ENCODE measurements around the gene TRABD2A.
"Not testable (repeated sequence)": the region's sequence is repeated elsewhere in the genome, so short reads cannot be mapped to it uniquely, and the experiment has no call there.

Gene TRABD2A

GRCh38 chr2:84782717-84783442, 98.0 kb downstream of the TRABD2A start:
- no peak for TF ChIP-seq Cebpa-rat (IDR thresholded peaks at IDR 0.05)
- no peak overlapping the region for H3K4me3 ChIP-seq
- no peak overlapping the region; a peak in 1 of 22 replicates for H3K9ac ChIP-seq
- H3K27ac ChIP-seq, result peak overlapping the region in 1 of 11 experiments; percentile 16; a peak in 1 of 22 replicates
- H3K27me3 ChIP-seq, result no peaks in the 10 kb centered on the region
- peaks cover 0 to 4% (median 0%) of the 10 kb centered on the region in 11 experiments; a peak in 2 of 22 replicates for H3K9me3 ChIP-seq (replicated peaks in 1 of 11)
- peak overlapping the region in 10 of 11 experiments; percentile 6 to 60 (median 44); a peak in 16 of 22 replicates for H3K4me2 ChIP-seq
- H3K4me1 ChIP-seq, result peaks cover 8 to 16% (median 12%) of the 10 kb centered on the region in 10 experiments; a peak in 19 of 20 replicates
- no peaks in the 10 kb centered on the region for H3K36me3 ChIP-seq
- no peaks in the 10 kb centered on the region for H4K20me1 ChIP-seq

GRCh38 chr2:84781942-84782716, 98.8 kb downstream of the TRABD2A start:
- Histone ChIP-seq H3K27ac (peak overlapping the region in 1 of 11 experiments; percentile 16; a peak in 1 of 22 replicates), H3K36me3 (no peaks in the 10 kb centered on the region), H3K4me3 (no peak overlapping the region), H3K4me2 (peak overlapping the region in 10 of 11 experiments; percentile 6 to 60 (median 44); a peak in 17 of 22 replicates), H4K20me1 (no peaks in the 10 kb centered on the region), H3K4me1 (peaks cover 8 to 16% (median 12%) of the 10 kb centered on the region in 10 experiments; a peak in 19 of 20 replicates), H3K9me3 (replicated peaks in 1 of 11) (peaks cover 0 to 9% (median 3%) of the 10 kb centered on the region in 11 experiments; a peak in 7 of 22 replicates), H3K9ac (peak overlapping the region in 2 of 11 experiments; percentile 9 to 10; a peak in 1 of 22 replicates), H3K27me3 (no peaks in the 10 kb centered on the region)
- no peak for TF ChIP-seq Cebpa-rat (IDR thresholded peaks at IDR 0.05)

GRCh38 chr2:84779781-84780180, 101.1 kb downstream of the TRABD2A start:
- H4K20me1 ChIP-seq, result no peaks in the 10 kb centered on the region
- no peak overlapping the region for H3K4me2 ChIP-seq
- peaks cover 7 to 31% (median 17%) of the 10 kb centered on the region in 11 experiments; a peak in 21 of 22 replicates for H3K9me3 ChIP-seq (replicated peaks in 1 of 11)
- no peaks in the 10 kb centered on the region for H3K36me3 ChIP-seq
- no peak overlapping the region for H3K4me3 ChIP-seq
- H3K9ac ChIP-seq, result no peak overlapping the region
- no peaks in the 10 kb centered on the region for H3K27me3 ChIP-seq
- H3K27ac ChIP-seq, result no peak overlapping the region
- no peak for TF ChIP-seq Cebpa-rat (IDR thresholded peaks at IDR 0.05)
- H3K4me1 ChIP-seq, result peaks cover 8 to 16% (median 12%) of the 10 kb centered on the region in 10 experiments; a peak in 19 of 20 replicates

GRCh38 chr2:84778911-84779690, 101.8 kb downstream of the TRABD2A start:
- Histone ChIP-seq H3K27me3 (no peaks in the 10 kb centered on the region), H3K36me3 (no peaks in the 10 kb centered on the region), H3K4me2 (no peak overlapping the region), H3K9ac (no peak overlapping the region), H3K4me1 (peaks cover 8 to 16% (median 12%) of the 10 kb centered on the region in 10 experiments; a peak in 19 of 20 replicates), H3K4me3 (no peak overlapping the region), H3K27ac (no peak overlapping the region), H4K20me1 (no peaks in the 10 kb centered on the region), H3K9me3 (replicated peaks in 1 of 11) (peaks cover 14 to 34% (median 24%) of the 10 kb centered on the region in 11 experiments; a peak in 21 of 22 replicates)
- no peak for TF ChIP-seq Cebpa-rat (IDR thresholded peaks at IDR 0.05)

GRCh38 chr2:84776011-84776410, 104.9 kb downstream of the TRABD2A start:
- H3K4me1 ChIP-seq, result no peaks in the 10 kb centered on the region
- no peak overlapping the region for H3K27ac ChIP-seq
- no peak overlapping the region for H3K9ac ChIP-seq
- H3K27me3 ChIP-seq, result no peaks in the 10 kb centered on the region
- H3K4me3 ChIP-seq, result no peak overlapping the region
- no peak for TF ChIP-seq Cebpa-rat (IDR thresholded peaks at IDR 0.05)
- H3K4me2 ChIP-seq, result no peak overlapping the region
- H4K20me1 ChIP-seq, result no peaks in the 10 kb centered on the region
- H3K9me3 ChIP-seq (replicated peaks in 1 of 11), result peaks cover 28 to 55% (median 46%) of the 10 kb centered on the region in 11 experiments
- H3K36me3 ChIP-seq, result no peaks in the 10 kb centered on the region; a peak in 1 of 22 replicates

GRCh38 chr2:84773562-84773961, 107.3 kb downstream of the TRABD2A start:
- H3K27ac ChIP-seq, H3K9ac ChIP-seq: not testable (repeated sequence)

More at GRCh38 chr2:84773562-84773961, 107.3 kb downstream of the TRABD2A start:
- H3K27me3 ChIP-seq, H3K36me3 ChIP-seq, H3K4me3 ChIP-seq, H4K20me1 ChIP-seq, H3K4me1 ChIP-seq, H3K4me2 ChIP-seq: not testable (repeated sequence)
- peaks cover 34 to 60% (median 54%) of the 10 kb centered on the region in 11 experiments for H3K9me3 ChIP-seq (replicated peaks in 1 of 11)
